Neural progenitor cell (in vitro differentiated cells): ENCODE results near the gene BEST2. TPM values are rescaled to one million over a fixed set of nuclear protein-coding genes. Genes with fewer than 3 reads are reported as not detected.

Source experiments
- DNase-seq: peaks from one replicate; pipeline ENCODE4 v3.0.0-alpha.2; 2016; ENCODE audit warnings: low spot score
- H2AFZ ChIP-seq: fragments of 200-600 bp; sonication (generic); replicated peaks from 2 replicates; pipeline ENCODE4 v1.6.1; 2016; ENCODE audit warnings: antibody characterized with exemption
- H3F3A ChIP-seq: fragments of 200-600 bp; sonication (generic); 2 replicates; pipeline ENCODE4 v1.6.1; 2016; ENCODE audit warnings: antibody characterized with exemption, low read depth
- H3K27ac ChIP-seq: fragments of 200-600 bp; sonication (generic); 2 replicates; pipeline ENCODE4 v1.5.1; 2016; ENCODE audit warnings: mild to moderate bottlenecking
- H3K27me3 ChIP-seq: fragments of 200-600 bp; sonication (generic); 2 replicates; pipeline ENCODE4 v1.6.1; 2016; ENCODE audit warnings: mild to moderate bottlenecking, moderate library complexity
- H3K36me3 ChIP-seq: fragments of 200-600 bp; sonication (generic); 2 replicates; pipeline ENCODE4 v1.5.1; 2016
- H3K4me1 ChIP-seq: fragments of 200-600 bp; sonication (generic); 2 replicates; pipeline ENCODE4 v1.6.1; 2016; ENCODE audit warnings: mixed run types
- H3K4me2 ChIP-seq: fragments of 200-600 bp; sonication (generic); 2 replicates; pipeline ENCODE4 v1.6.1; 2016
- H3K4me3 ChIP-seq: fragments of 200-600 bp; sonication (generic); 2 replicates; pipeline ENCODE4 v1.5.1; 2016
- H3K79me2 ChIP-seq: fragments of 200-600 bp; sonication (generic); 2 replicates; pipeline ENCODE4 v1.6.1; 2016; ENCODE audit warnings: low read depth
- H3K9ac ChIP-seq: fragments of 200-600 bp; sonication (generic); 2 replicates; pipeline ENCODE4 v1.6.1; 2016
- H3K9me3 ChIP-seq: fragments of 200-600 bp; sonication (generic); 2 replicates; pipeline ENCODE4 v1.5.1; 2016; ENCODE audit warnings: low read depth
- H4K20me1 ChIP-seq: fragments of 200-600 bp; sonication (generic); 2 replicates; pipeline ENCODE4 v1.6.1; 2016; ENCODE audit warnings: low read depth
- H3K27ac Mint-ChIP-seq: 3 replicates; pipeline ENCODE4 v1.8.0; 2021; ENCODE audit warnings: mixed read lengths
- H3K27me3 Mint-ChIP-seq: 2 replicates; pipeline ENCODE4 v1.8.0; 2022; ENCODE audit warnings: low read depth, mild to moderate bottlenecking, inconsistent platforms, moderate library complexity, mixed read lengths; ENCODE audit not compliant: insufficient read depth
- H3K36me3 Mint-ChIP-seq: 3 replicates; pipeline ENCODE4 v1.8.0; 2021; ENCODE audit warnings: mixed read lengths
- H3K4me1 Mint-ChIP-seq: 3 replicates; pipeline ENCODE4 v1.8.0; 2021; ENCODE audit warnings: mixed read lengths
- H3K4me3 Mint-ChIP-seq: 3 replicates; pipeline ENCODE4 v1.8.0; 2021; ENCODE audit warnings: mild to moderate bottlenecking, moderate library complexity, mixed read lengths
- H3K9me3 Mint-ChIP-seq: 3 replicates; pipeline ENCODE4 v1.8.0; 2020; ENCODE audit warnings: mixed read lengths
- CTCF ChIP-seq: fragments of 200-600 bp; sonication (generic); IDR thresholded peaks from 2 replicates; pipeline ENCODE4 v1.5.1; 2017; ENCODE audit warnings: antibody characterized with exemption, mild to moderate bottlenecking
- EZH2 ChIP-seq: fragments of 200-600 bp; sonication (generic); IDR thresholded peaks from 2 replicates; pipeline ENCODE4 v1.6.1; 2017; ENCODE audit warnings: antibody characterized with exemption, mild to moderate bottlenecking, moderate library complexity
- EZH2phosphoT487 ChIP-seq: fragments of 200-600 bp; sonication (generic); IDR thresholded peaks from 2 replicates; pipeline ENCODE4 v1.6.1; 2017; ENCODE audit warnings: antibody characterized with exemption
- total RNA-seq: library from RNA; depleted of rRNA; stranded (reverse); fragments of >200 nt; gene quantifications from 2 replicates; pipeline ENCODE4 v1.2.3, GENCODE V29; 2015; ENCODE audit warnings: low replicate concordance

The BEST2 gene
- total RNA-seq, 1 donor from 2014 or later: not detected

- no peak overlapping the region for H3K27ac Mint-ChIP-seq
Measured at GRCh38 chr19:12763100-12763499, 11.5 kb downstream of the BEST2 start.

GRCh38 chr19:12764698-12765097 is 13.1 kb downstream of the BEST2 start:
- Mint-ChIP-seq H3K4me1 (peaks cover 8% of the 10 kb centered on the region), H3K27ac (no peak overlapping the region), H3K36me3 (peaks cover 6% of the 10 kb centered on the region), H3K4me3 (no peak overlapping the region), H3K9me3 (peaks cover 8% of the 10 kb centered on the region), H3K27me3 (peaks cover 10% of the 10 kb centered on the region)
- no peaks in the 10 kb centered on the region for H3K9me3 ChIP-seq
- no peaks in the 10 kb centered on the region for H3K36me3 ChIP-seq
- H3K9ac ChIP-seq: no peak overlapping the region
- H4K20me1 ChIP-seq: no peaks in the 10 kb centered on the region
- H3F3A ChIP-seq: peaks cover 9% of the 10 kb centered on the region
- no peaks in the 10 kb centered on the region for H3K27me3 ChIP-seq
- no peak overlapping the region for H3K4me2 ChIP-seq
- H3K79me2 ChIP-seq: no peaks in the 10 kb centered on the region
- TF ChIP-seq EZH2: no peak
- TF ChIP-seq CTCF: no peak
- no peak for TF ChIP-seq EZH2phosphoT487
- H3K4me1 ChIP-seq: no peaks in the 10 kb centered on the region
- no peak overlapping the region for H2AFZ ChIP-seq
- no peak overlapping the region for H3K27ac ChIP-seq
- DNase-seq: no peak
- H3K4me3 ChIP-seq: no peak overlapping the region

More at GRCh38 chr19:12763100-12763499, 11.5 kb downstream of the BEST2 start:
- no peak overlapping the region for H3K27ac ChIP-seq
- H3F3A ChIP-seq: peaks cover 13% of the 10 kb centered on the region
- H2AFZ ChIP-seq: no peak overlapping the region
- DNase-seq: no peak
- no peaks in the 10 kb centered on the region for H3K9me3 ChIP-seq
- H3K4me1 Mint-ChIP-seq: peaks cover 5% of the 10 kb centered on the region
- no peak overlapping the region for H3K4me2 ChIP-seq
- no peaks in the 10 kb centered on the region for H3K4me1 ChIP-seq
- H3K36me3 ChIP-seq: no peaks in the 10 kb centered on the region
- peaks cover 6% of the 10 kb centered on the region for H3K36me3 Mint-ChIP-seq
- peaks cover 8% of the 10 kb centered on the region for H3K27me3 Mint-ChIP-seq
- H3K27me3 ChIP-seq: no peaks in the 10 kb centered on the region
- H3K4me3 ChIP-seq: no peak overlapping the region
- no peak overlapping the region for H3K4me3 Mint-ChIP-seq
- no peaks in the 10 kb centered on the region for H3K79me2 ChIP-seq
- no peak for TF ChIP-seq CTCF
- no peak for TF ChIP-seq EZH2phosphoT487
- H3K9ac ChIP-seq: no peak overlapping the region
- H3K9me3 Mint-ChIP-seq: peaks cover 8% of the 10 kb centered on the region
- H4K20me1 ChIP-seq: no peaks in the 10 kb centered on the region

- peaks cover 5% of the 10 kb centered on the region for H3K9me3 Mint-ChIP-seq
- H3K79me2 ChIP-seq: no peaks in the 10 kb centered on the region
- no peaks in the 10 kb centered on the region for H4K20me1 ChIP-seq
- peak overlapping the region; percentile 70 for H3K27ac Mint-ChIP-seq
- no peak overlapping the region for H3K27ac ChIP-seq
- peaks cover 3% of the 10 kb centered on the region for H3K4me1 ChIP-seq
- H3K36me3 Mint-ChIP-seq: peaks cover 4% of the 10 kb centered on the region
- peaks cover 7% of the 10 kb centered on the region for H3K27me3 Mint-ChIP-seq
- H3K36me3 ChIP-seq: no peaks in the 10 kb centered on the region
- H3K27me3 ChIP-seq: peaks cover 4% of the 10 kb centered on the region
- TF ChIP-seq EZH2: no peak
- TF ChIP-seq CTCF: peak; percentile 67
- TF ChIP-seq EZH2phosphoT487: no peak
- H3K4me3 ChIP-seq: peak overlapping the region; percentile 58
- DNase-seq: peak; percentile 87
- no peak overlapping the region for H3K9ac ChIP-seq
- H3K4me3 Mint-ChIP-seq: peak overlapping the region; percentile 81
- H3K4me2 ChIP-seq: peak overlapping the region; percentile 77
- peaks cover 14% of the 10 kb centered on the region for H3K4me1 Mint-ChIP-seq
- peaks cover 16% of the 10 kb centered on the region for H3F3A ChIP-seq
- peak overlapping the region; percentile 73 for H2AFZ ChIP-seq
- H3K9me3 ChIP-seq: no peaks in the 10 kb centered on the region
Measured at GRCh38 chr19:12766051-12766521, 14.5 kb downstream of the BEST2 start.
